Fibroblast of gingiva (primary cell): ENCODE measurements around the gene RHOC.
"Not testable (repeated sequence)": the region's sequence is repeated elsewhere in the genome, so short reads cannot be mapped to it uniquely, and the experiment has no call there.

ENCODE experiments used
- DNase-seq: peaks from one replicate; pipeline ENCODE4 v3.0.0-alpha.2; 2011; ENCODE audit warnings: low read depth

The RHOC gene

GRCh38 chr1:112706505-112707220 is at the start of gene RHOC:
RHOC (minus strand) TSS chr1:112707127; CDS start chr1:112703799, 3,328 bp downstream.
- DNase-seq: peak; percentile 60

GRCh38 chr1:112754116-112754628 is 47.2 kb upstream of the RHOC start:
- DNase-seq: no peak

- no peak for DNase-seq
Measured at GRCh38 chr1:112748396-112748795, 41.5 kb upstream of the RHOC start.

GRCh38 chr1:112744009-112744578 is 37.2 kb upstream of the RHOC start:
- peak; percentile 17 for DNase-seq

GRCh38 chr1:112743174-112744008 is 36.5 kb upstream of the RHOC start:
- DNase-seq: no peak

- DNase-seq: no peak
Measured at GRCh38 chr1:112737573-112737972, 30.6 kb upstream of the RHOC start.

- DNase-seq: no peak
Measured at GRCh38 chr1:112735752-112736151, 28.8 kb upstream of the RHOC start.

- DNase-seq: no peak
Measured at GRCh38 chr1:112731451-112731850, 24.5 kb upstream of the RHOC start.

GRCh38 chr1:112729909-112730308 is 23.0 kb upstream of the RHOC start:
- DNase-seq: no peak

- not testable (repeated sequence) for DNase-seq
Measured at GRCh38 chr1:112729011-112729410, 22.1 kb upstream of the RHOC start.

- DNase-seq: not testable (repeated sequence)
Measured at GRCh38 chr1:112728306-112728971, 21.5 kb upstream of the RHOC start.

GRCh38 chr1:112727716-112728115 is 20.8 kb upstream of the RHOC start:
- no peak for DNase-seq

GRCh38 chr1:112724240-112724639 is 17.3 kb upstream of the RHOC start:
- DNase-seq: not testable (repeated sequence)

- no peak for DNase-seq
Measured at GRCh38 chr1:112723511-112723839, 16.5 kb upstream of the RHOC start.

GRCh38 chr1:112722601-112723510 is 15.9 kb upstream of the RHOC start:
- no peak for DNase-seq

GRCh38 chr1:112721966-112722524 is 15.1 kb upstream of the RHOC start:
- DNase-seq: no peak

GRCh38 chr1:112721294-112721693 is 14.4 kb upstream of the RHOC start:
- DNase-seq: not testable (repeated sequence)

GRCh38 chr1:112720800-112721199 is 13.9 kb upstream of the RHOC start:
- no peak for DNase-seq

- no peak for DNase-seq
Measured at GRCh38 chr1:112719706-112720105, 12.8 kb upstream of the RHOC start.

GRCh38 chr1:112718691-112719418 is 11.9 kb upstream of the RHOC start:
- DNase-seq: peak; percentile 51
